Measurements from ENCODE around the gene B3GALNT1.

- TF ChIP-seq POLR2AphosphoS5 (IDR thresholded peaks at IDR 0.05; ENCODE audit: borderline replicate concordance, low read depth, low read length) (no peak), FOXP2 (optimal IDR thresholded peaks at IDR 0.05; ENCODE audit: control extremely low read depth, extremely low read length, insufficient read depth) (no peak), EZH2 (IDR thresholded peaks at IDR 0.05) (no peak)
Measured at GRCh38 chr3:161066930-161067329, 38.2 kb downstream of the B3GALNT1 start.

All from SK-N-MC (cell line).